DOHH2 (cell line): Measurements from ENCODE around the gene MBOAT7.

Experiments used
- H3F3A ChIP-seq: fragments of 200-600 bp; sonication (generic), shearing (Covaris generic); 2 replicates; pipeline ENCODE4 v1.6.0; 2016; ENCODE audit warnings: antibody characterized with exemption, mild to moderate bottlenecking; ENCODE audit not compliant: control insufficient read depth, insufficient read depth
- H3K27ac ChIP-seq: fragments of 200-600 bp; sonication (generic); 2 replicates; pipeline ENCODE4 v1.5.1; 2014; ENCODE audit warnings: low read depth, mild to moderate bottlenecking, low read length, moderate library complexity
- H3K27me3 ChIP-seq: fragments of 200-600 bp; sonication (generic); 2 replicates; pipeline ENCODE4 v1.6.1; 2014; ENCODE audit warnings: mild to moderate bottlenecking, low read length, mixed read lengths; ENCODE audit not compliant: control insufficient read depth
- H3K36me3 ChIP-seq: fragments of 200-600 bp; sonication (generic); 2 replicates; pipeline ENCODE4 v1.6.1; 2014; ENCODE audit warnings: mild to moderate bottlenecking, low read length, moderate library complexity, mixed read lengths; ENCODE audit not compliant: control insufficient read depth
- H3K4me1 ChIP-seq: fragments of 200-600 bp; sonication (generic); 2 replicates; pipeline ENCODE4 v1.6.1; 2014; ENCODE audit warnings: mild to moderate bottlenecking, low read length, mixed read lengths; ENCODE audit not compliant: control insufficient read depth
- H3K4me2 ChIP-seq: fragments of 200-600 bp; sonication (generic); 2 replicates; pipeline ENCODE4 v1.6.0; 2014; ENCODE audit warnings: mild to moderate bottlenecking, low read length, moderate library complexity
- H3K4me3 ChIP-seq: fragments of 200-600 bp; sonication (generic); 2 replicates; pipeline ENCODE4 v1.5.1; 2014; ENCODE audit warnings: mild to moderate bottlenecking, low read length, mixed read lengths
- H3K79me2 ChIP-seq: fragments of 200-600 bp; sonication (generic); 2 replicates; pipeline ENCODE4 v1.6.1; 2014; ENCODE audit warnings: mild to moderate bottlenecking, low read length, mixed read lengths; ENCODE audit not compliant: control insufficient read depth
- H3K9me2 ChIP-seq: fragments of 200-600 bp; sonication (generic); replicated peaks from 2 replicates; pipeline ENCODE4 v1.6.1; 2014; ENCODE audit warnings: mild to moderate bottlenecking, low read length, mixed read lengths; ENCODE audit not compliant: control insufficient read depth
- H3K9me3 ChIP-seq: fragments of 200-600 bp; sonication (generic); 2 replicates; pipeline ENCODE4 v1.6.1; 2014; ENCODE audit warnings: antibody characterized with exemption, low read length, mixed read lengths; ENCODE audit not compliant: control insufficient read depth, insufficient read depth
- H4K20me1 ChIP-seq: fragments of 200-600 bp; sonication (generic); 2 replicates; pipeline ENCODE4 v1.6.0; 2014; ENCODE audit warnings: low read depth, mild to moderate bottlenecking, antibody characterized with exemption, low read length, moderate library complexity; ENCODE audit not compliant: control insufficient read depth, insufficient read depth
- EZH2phosphoT487 ChIP-seq: fragments of 200-600 bp; sonication (generic); IDR thresholded peaks from 2 replicates; pipeline ENCODE4 v1.6.1; 2017; ENCODE audit warnings: borderline replicate concordance, mild to moderate bottlenecking, antibody characterized with exemption, low read length, moderate library complexity, mixed read lengths
- TF ChIP-seq, protein P1 (sequence below): fragments of 200-600 bp; sonication (generic); IDR thresholded peaks from one replicate; pipeline ENCODE4 v1.5.1; 2014; ENCODE audit warnings: antibody characterized with exemption, mild to moderate bottlenecking, low read depth, low read length; ENCODE audit not compliant: poor library complexity, severe bottlenecking

The MBOAT7 gene

DNA sequence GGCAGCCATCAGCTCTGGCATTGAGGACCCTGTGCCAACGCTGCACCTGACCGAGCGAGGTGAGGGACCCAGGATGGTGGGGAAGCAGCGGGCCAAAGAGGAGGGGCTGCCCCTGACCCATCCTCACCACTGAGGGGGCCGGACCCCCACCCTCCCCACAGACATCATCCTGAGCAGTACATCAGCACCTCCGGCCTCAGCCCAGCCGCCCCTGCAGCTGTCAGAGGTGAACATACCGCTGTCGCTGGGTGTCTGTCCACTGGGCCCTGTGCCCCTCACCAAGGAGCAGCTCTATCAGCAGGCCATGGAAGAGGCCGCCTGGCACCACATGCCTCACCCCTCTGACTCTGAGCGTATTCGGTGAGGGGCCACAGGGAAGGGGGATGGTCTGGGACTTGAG lies 37.1 kb downstream of the MBOAT7 start:
- Histone ChIP-seq H3K9me3 (no peaks in the 10 kb centered on the region), H3K4me2 (no peak overlapping the region), H3K79me2 (no peaks in the 10 kb centered on the region), H3K4me1 (no peaks in the 10 kb centered on the region), H3F3A (no peaks in the 10 kb centered on the region; the same call in 1 of the 2 replicates), H3K9me2 (no peaks in the 10 kb centered on the region), H3K4me3 (no peak overlapping the region), H4K20me1 (no peaks in the 10 kb centered on the region; the same call in 1 of the 2 replicates), H3K27ac (no peak overlapping the region), H3K27me3 (no peaks in the 10 kb centered on the region), H3K36me3 (peaks cover 94% of the 10 kb centered on the region)
- TF ChIP-seq EZH2phosphoT487 = no peak

DNA sequence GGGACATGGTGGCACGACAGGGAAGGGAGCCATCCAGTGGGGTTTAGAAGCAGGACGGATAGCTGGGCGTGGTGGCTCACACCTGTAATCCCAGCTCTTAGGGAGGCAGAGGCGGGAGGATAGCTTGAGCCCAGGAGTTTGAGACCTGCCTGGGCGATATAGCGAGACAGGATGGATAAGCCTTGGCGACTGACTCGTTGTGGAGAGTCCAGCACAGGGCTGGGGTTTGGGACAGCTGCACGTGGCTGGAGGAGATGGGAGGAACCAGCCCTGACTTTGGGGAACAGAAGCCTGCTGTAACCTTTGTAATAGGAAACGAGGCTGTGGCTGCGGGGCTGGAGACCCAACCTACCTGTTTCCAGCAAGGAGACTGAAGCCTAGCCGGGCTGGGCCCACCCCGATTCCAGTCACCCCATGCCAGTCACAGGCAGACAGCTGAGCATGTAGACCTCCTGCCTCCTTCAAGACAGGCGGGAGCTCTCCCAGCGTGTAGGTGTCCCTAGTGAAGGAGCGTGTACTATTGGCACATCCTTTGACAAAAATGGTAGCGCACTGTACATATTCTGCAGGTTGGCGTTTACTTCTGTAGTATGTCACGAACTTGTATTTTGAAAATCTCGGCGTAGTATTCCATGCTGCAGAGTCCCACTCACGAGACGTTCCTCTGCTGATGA lies 37.9 kb downstream of the MBOAT7 start:
- no peaks in the 10 kb centered on the region for H3K9me3 ChIP-seq
- H3K79me2 ChIP-seq = no peaks in the 10 kb centered on the region
- no peaks in the 10 kb centered on the region for H3K4me1 ChIP-seq
- TF ChIP-seq, protein P1, sequence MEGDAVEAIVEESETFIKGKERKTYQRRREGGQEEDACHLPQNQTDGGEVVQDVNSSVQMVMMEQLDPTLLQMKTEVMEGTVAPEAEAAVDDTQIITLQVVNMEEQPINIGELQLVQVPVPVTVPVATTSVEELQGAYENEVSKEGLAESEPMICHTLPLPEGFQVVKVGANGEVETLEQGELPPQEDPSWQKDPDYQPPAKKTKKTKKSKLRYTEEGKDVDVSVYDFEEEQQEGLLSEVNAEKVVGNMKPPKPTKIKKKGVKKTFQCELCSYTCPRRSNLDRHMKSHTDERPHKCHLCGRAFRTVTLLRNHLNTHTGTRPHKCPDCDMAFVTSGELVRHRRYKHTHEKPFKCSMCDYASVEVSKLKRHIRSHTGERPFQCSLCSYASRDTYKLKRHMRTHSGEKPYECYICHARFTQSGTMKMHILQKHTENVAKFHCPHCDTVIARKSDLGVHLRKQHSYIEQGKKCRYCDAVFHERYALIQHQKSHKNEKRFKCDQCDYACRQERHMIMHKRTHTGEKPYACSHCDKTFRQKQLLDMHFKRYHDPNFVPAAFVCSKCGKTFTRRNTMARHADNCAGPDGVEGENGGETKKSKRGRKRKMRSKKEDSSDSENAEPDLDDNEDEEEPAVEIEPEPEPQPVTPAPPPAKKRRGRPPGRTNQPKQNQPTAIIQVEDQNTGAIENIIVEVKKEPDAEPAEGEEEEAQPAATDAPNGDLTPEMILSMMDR = no peak
- no peak for TF ChIP-seq EZH2phosphoT487
- H3K4me2 ChIP-seq = no peak overlapping the region
- no peak overlapping the region for H3K27ac ChIP-seq
- H3K27me3 ChIP-seq = no peaks in the 10 kb centered on the region
- no peaks in the 10 kb centered on the region for H3K9me2 ChIP-seq
- H3F3A ChIP-seq = no peaks in the 10 kb centered on the region; the same call in 1 of the 2 replicates
- H3K36me3 ChIP-seq = peaks cover 95% of the 10 kb centered on the region
- H3K4me3 ChIP-seq = no peak overlapping the region
- H4K20me1 ChIP-seq = no peaks in the 10 kb centered on the region; the same call in 1 of the 2 replicates

DNA sequence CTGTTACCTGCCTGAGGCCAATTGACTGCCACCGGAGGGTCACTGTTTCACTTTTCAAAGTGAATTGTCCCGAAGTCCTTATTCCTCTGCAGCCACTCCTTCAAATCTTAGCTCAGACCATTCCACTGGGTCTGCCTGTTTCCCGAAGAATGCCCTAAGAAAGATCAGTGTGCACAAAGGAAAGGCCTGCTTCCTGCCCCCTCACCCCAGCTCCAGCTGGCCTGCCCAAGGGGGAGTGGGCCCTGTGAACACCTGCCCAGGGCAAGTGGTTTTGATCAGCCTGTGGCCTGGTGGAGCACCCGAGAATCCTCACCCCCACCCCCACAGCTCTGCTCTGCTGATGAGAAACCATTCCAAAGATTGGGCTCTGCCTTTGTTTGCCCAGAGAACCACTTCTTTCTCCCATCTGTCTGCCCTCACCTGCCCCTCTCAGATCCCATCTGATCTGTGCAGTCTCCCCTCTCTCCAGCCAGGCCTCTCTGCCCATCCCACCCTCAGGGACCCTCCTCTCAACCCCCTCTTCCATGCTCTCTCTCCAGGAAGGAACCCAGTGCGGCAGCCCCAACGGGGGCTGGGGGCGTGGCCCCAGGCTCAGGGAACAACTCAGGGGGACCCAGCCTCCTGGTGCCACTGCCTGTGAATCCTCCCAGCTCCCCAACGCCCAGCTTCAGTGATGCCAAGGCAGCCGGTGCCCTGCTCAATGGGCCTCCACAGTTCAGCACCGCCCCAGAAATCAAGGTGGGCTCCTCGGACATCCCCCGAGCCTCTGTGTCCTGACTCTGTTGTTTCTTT lies 40.2 kb downstream of the MBOAT7 start:
- Histone ChIP-seq H3K4me1 (no peaks in the 10 kb centered on the region), H3K79me2 (no peaks in the 10 kb centered on the region), H3K27me3 (no peaks in the 10 kb centered on the region), H3K36me3 (peaks cover 96% of the 10 kb centered on the region), H3K27ac (no peak overlapping the region), H4K20me1 (no peaks in the 10 kb centered on the region; the same call in 1 of the 2 replicates), H3K9me2 (no peaks in the 10 kb centered on the region), H3F3A (no peaks in the 10 kb centered on the region; the same call in 1 of the 2 replicates), H3K4me3 (no peak overlapping the region), H3K9me3 (no peaks in the 10 kb centered on the region), H3K4me2 (no peak overlapping the region)
- TF ChIP-seq, protein P1 = no peak
- TF ChIP-seq EZH2phosphoT487 = no peak

DNA sequence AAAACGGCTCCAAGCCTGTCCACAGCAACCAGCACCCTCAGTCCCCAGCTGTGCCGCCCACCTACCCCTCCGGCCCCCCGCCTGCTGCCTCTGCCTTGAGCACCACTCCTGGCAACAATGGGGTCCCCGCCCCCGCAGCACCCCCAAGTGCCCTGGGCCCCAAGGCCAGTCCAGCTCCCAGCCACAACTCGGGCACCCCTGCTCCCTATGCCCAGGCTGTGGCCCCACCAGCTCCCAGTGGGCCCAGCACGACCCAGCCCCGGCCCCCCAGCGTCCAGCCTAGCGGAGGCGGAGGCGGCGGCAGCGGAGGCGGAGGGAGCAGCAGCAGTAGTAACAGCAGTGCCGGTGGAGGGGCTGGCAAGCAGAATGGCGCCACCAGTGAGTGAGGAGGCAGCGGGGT lies 41.2 kb downstream of the MBOAT7 start:
- H3K9me2 ChIP-seq = no peaks in the 10 kb centered on the region
- H3K27ac ChIP-seq = no peak overlapping the region
- peaks cover 96% of the 10 kb centered on the region for H3K36me3 ChIP-seq
- no peak overlapping the region for H3K4me2 ChIP-seq
- no peaks in the 10 kb centered on the region for H3K27me3 ChIP-seq
- no peaks in the 10 kb centered on the region for H3F3A ChIP-seq
- H3K4me3 ChIP-seq = no peak overlapping the region
- H3K4me1 ChIP-seq = no peaks in the 10 kb centered on the region
- peaks cover under 1% of the 10 kb centered on the region; the same call in 1 of the 2 replicates for H3K79me2 ChIP-seq
- no peaks in the 10 kb centered on the region for H3K9me3 ChIP-seq
- TF ChIP-seq, protein P1 = no peak
- TF ChIP-seq EZH2phosphoT487 = no peak
- H4K20me1 ChIP-seq = no peaks in the 10 kb centered on the region; the same call in 1 of the 2 replicates
